ENCODE measurements around the gene MDM4.

The MDM4 gene

DNA sequence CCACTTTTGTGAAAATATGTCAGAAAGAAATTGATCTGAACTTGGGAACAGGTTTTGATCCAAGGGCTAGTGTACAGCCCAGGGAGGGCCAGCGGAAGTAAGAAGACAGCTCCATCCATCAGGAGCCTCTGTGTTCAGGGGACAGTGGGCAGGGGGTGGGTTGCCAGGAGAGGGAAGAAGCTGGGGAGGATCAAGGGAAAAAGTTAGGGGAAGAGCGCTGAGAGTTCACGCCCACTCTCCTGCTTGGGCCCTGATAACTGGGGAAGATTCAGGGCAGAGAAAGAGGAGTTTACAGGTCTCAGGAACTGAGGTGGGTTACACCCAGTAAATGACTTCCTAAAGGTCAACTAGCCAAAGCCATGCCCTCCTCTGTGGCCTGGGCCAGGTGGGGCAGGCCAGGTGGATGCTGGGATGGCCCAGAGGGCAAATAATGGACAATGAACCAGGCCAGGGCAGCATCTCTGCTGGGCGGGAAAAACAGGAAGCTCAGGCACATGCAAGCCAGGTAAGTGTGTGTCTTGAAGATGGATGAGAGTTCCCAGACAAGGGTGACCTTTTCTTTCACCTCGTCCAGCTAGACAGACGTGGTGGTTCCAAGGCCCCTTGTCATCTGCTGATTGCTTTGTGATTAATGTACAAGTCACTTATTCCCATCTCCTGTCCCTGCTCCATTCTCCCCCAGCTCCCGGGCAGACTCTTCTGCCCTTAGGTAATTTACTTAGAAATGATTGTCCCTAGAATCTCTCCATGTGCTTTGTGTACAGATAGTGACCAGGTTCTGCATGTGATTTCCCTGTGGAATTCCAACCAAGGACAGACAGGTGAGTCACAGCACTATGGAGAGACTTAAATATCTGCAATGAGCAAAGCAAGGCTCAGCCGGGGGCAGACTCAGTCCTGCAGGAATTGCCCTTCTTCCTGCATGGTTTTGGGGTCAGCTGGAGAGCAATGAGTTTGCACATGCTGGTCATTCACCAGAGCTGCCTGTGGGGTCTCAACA lies 57.0 kb downstream of the MDM4 start:
- H3K9me3 ChIP-seq (ENCODE audit: insufficient read depth, low read length, severe bottlenecking) = no peaks in the 10 kb centered on the region
- H3K79me2 ChIP-seq (ENCODE audit: insufficient read depth, low read length) = no peaks in the 10 kb centered on the region
- H3K27ac ChIP-seq (ENCODE audit: low read length) = no peak overlapping the region
- no peak overlapping the region for H3K9ac ChIP-seq (ENCODE audit: low read depth, low read length)
- H4K20me1 ChIP-seq (ENCODE audit: insufficient read depth, low read length) = no peaks in the 10 kb centered on the region
- no peaks in the 10 kb centered on the region for H3K27me3 ChIP-seq (ENCODE audit: insufficient read depth, low read length, poor library complexity)
- no peak overlapping the region for H3K4me2 ChIP-seq (ENCODE audit: insufficient read depth, low read length)
- DNase-seq = no peak
- TF ChIP-seq CTCF (IDR thresholded peaks at IDR 0.05; ENCODE audit: borderline replicate concordance, extremely low read depth, low read length, poor library complexity, severe bottlenecking) = no peak
- TF ChIP-seq EZH2 (IDR thresholded peaks at IDR 0.05; ENCODE audit: borderline replicate concordance, low read depth, low read length, severe bottlenecking) = no peak
- no peaks in the 10 kb centered on the region; the same call in 1 of the 2 replicates for H3K36me3 ChIP-seq (ENCODE audit: insufficient read depth, low read length)
- no peak overlapping the region for H3K4me3 ChIP-seq (ENCODE audit: low read depth in 1 of 2, low read length in 2 of 2)
- H3K4me1 ChIP-seq (ENCODE audit: insufficient read depth, low read length) = peaks cover 6% of the 10 kb centered on the region
- ATAC-seq (ENCODE audit: insufficient read depth, low read depth) = no peak
- no peak overlapping the region for H2AFZ ChIP-seq (ENCODE audit: low read depth, low read length)

GRCh38 chr1:204574016-204574864 lies 58.0 kb downstream of the MDM4 start:
- no peak for DNase-seq
- no peak overlapping the region for H3K9ac ChIP-seq (ENCODE audit: low read depth, low read length)
- no peak overlapping the region for H3K4me2 ChIP-seq (ENCODE audit: insufficient read depth, low read length)
- H3K79me2 ChIP-seq (ENCODE audit: insufficient read depth, low read length) = no peaks in the 10 kb centered on the region
- no peaks in the 10 kb centered on the region for H3K27me3 ChIP-seq (ENCODE audit: insufficient read depth, low read length, poor library complexity)
- no peaks in the 10 kb centered on the region; the same call in 1 of the 2 replicates for H3K36me3 ChIP-seq (ENCODE audit: insufficient read depth, low read length)
- no peak overlapping the region for H3K4me3 ChIP-seq (ENCODE audit: low read depth in 1 of 2, low read length in 2 of 2)
- no peak overlapping the region for H2AFZ ChIP-seq (ENCODE audit: low read depth, low read length)
- no peak overlapping the region for H3K27ac ChIP-seq (ENCODE audit: low read length)
- ATAC-seq (ENCODE audit: insufficient read depth, low read depth) = no peak
- TF ChIP-seq EZH2 (IDR thresholded peaks at IDR 0.05; ENCODE audit: borderline replicate concordance, low read depth, low read length, severe bottlenecking) (no peak), CTCF (IDR thresholded peaks at IDR 0.05; ENCODE audit: borderline replicate concordance, extremely low read depth, low read length, poor library complexity, severe bottlenecking) (no peak)
- H3K9me3 ChIP-seq (ENCODE audit: insufficient read depth, low read length, severe bottlenecking) = no peaks in the 10 kb centered on the region
- peaks cover 16% of the 10 kb centered on the region for H3K4me1 ChIP-seq (ENCODE audit: insufficient read depth, low read length)
- no peaks in the 10 kb centered on the region for H4K20me1 ChIP-seq (ENCODE audit: insufficient read depth, low read length)

GRCh38 chr1:204574865-204575163 lies 58.6 kb downstream of the MDM4 start:
- TF ChIP-seq EZH2 (IDR thresholded peaks at IDR 0.05; ENCODE audit: borderline replicate concordance, low read depth, low read length, severe bottlenecking) (no peak), CTCF (IDR thresholded peaks at IDR 0.05; ENCODE audit: borderline replicate concordance, extremely low read depth, low read length, poor library complexity, severe bottlenecking) (no peak)
- Histone ChIP-seq H2AFZ (ENCODE audit: low read depth, low read length) (no peak overlapping the region), H3K9me3 (ENCODE audit: insufficient read depth, low read length, severe bottlenecking) (no peaks in the 10 kb centered on the region), H3K27ac (ENCODE audit: low read length) (no peak overlapping the region), H4K20me1 (ENCODE audit: insufficient read depth, low read length) (no peaks in the 10 kb centered on the region), H3K79me2 (ENCODE audit: insufficient read depth, low read length) (no peaks in the 10 kb centered on the region), H3K27me3 (ENCODE audit: insufficient read depth, low read length, poor library complexity) (no peaks in the 10 kb centered on the region), H3K4me3 (ENCODE audit: low read depth in 1 of 2, low read length in 2 of 2) (no peak overlapping the region), H3K4me2 (ENCODE audit: insufficient read depth, low read length) (no peak overlapping the region), H3K9ac (ENCODE audit: low read depth, low read length) (no peak overlapping the region), H3K36me3 (ENCODE audit: insufficient read depth, low read length) (no peaks in the 10 kb centered on the region; the same call in 1 of the 2 replicates), H3K4me1 (ENCODE audit: insufficient read depth, low read length) (peaks cover 18% of the 10 kb centered on the region)
- no peak for DNase-seq
- ATAC-seq (ENCODE audit: insufficient read depth, low read depth) = no peak
